A673 (cell line): ENCODE measurements around the gene NACC2. TPM values are rescaled to one million over a fixed set of nuclear protein-coding genes. Genes with fewer than 3 reads are reported as not detected.

Experiments used
- BruUV-seq: library from RNA; stranded (reverse); fragments of 400-500 nt; replicated peaks from 2 replicates; lab custom pipeline; 2021; lab: Mats Ljungman, UMichigan
- CTCF ChIA-PET: fragments of 300-600 bp; sonication (Branson Sonifier 250); formaldehyde crosslinking; loops from one replicate; lab custom pipeline; 2022; ENCODE audit warnings: antibody characterized with exemption; lab: Charles Lee
- POLR2A ChIA-PET: fragments of 300-600 bp; sonication (Branson Sonifier 250); formaldehyde crosslinking; loops from one replicate; lab custom pipeline; 2022; ENCODE audit warnings: antibody characterized with exemption; ENCODE audit not compliant: low non-redundant PET; lab: Charles Lee
- DNase-seq: peaks from one replicate; pipeline ENCODE4 v3.0.0-alpha.2; 2015; ENCODE audit warnings: low spot score
- H3K27ac ChIP-seq: fragments of 200-600 bp; sonication (generic); 2 replicates; pipeline ENCODE4 v1.5.1; 2016; ENCODE audit warnings: mixed run types, low read depth, mild to moderate bottlenecking, mixed read lengths, antibody characterized with exemption, low read length; ENCODE audit not compliant: poor library complexity, severe bottlenecking
- H3K27me3 ChIP-seq: fragments of 200-600 bp; sonication (generic); replicated peaks from 2 replicates; pipeline ENCODE4 v1.6.1; 2017; ENCODE audit warnings: mixed run types, low read depth, mild to moderate bottlenecking, mixed read lengths, antibody characterized with exemption, low read length; ENCODE audit not compliant: insufficient read depth, poor library complexity
- H3K36me3 ChIP-seq: fragments of 200-600 bp; sonication (generic); 2 replicates; pipeline ENCODE4 v1.6.1; 2016; ENCODE audit warnings: mixed run types, mild to moderate bottlenecking, mixed read lengths, antibody characterized with exemption, low read length; ENCODE audit not compliant: insufficient read depth, poor library complexity, severe bottlenecking
- H3K4me1 ChIP-seq: fragments of 200-600 bp; sonication (generic); 2 replicates; pipeline ENCODE4 v1.6.1; 2017; ENCODE audit warnings: mixed run types, mild to moderate bottlenecking, mixed read lengths, antibody characterized with exemption, low read length; ENCODE audit not compliant: insufficient read depth, poor library complexity, severe bottlenecking
- H3K4me3 ChIP-seq: fragments of 200-600 bp; sonication (generic); 2 replicates; pipeline ENCODE4 v1.5.1; 2016; ENCODE audit warnings: low read depth, mixed run types, mild to moderate bottlenecking, mixed read lengths, low read length; ENCODE audit not compliant: poor library complexity, severe bottlenecking
- H3K9me3 ChIP-seq: fragments of 200-600 bp; sonication (generic); 2 replicates; pipeline ENCODE4 v1.6.1; 2016; ENCODE audit warnings: mixed run types, low read depth, mild to moderate bottlenecking, mixed read lengths, antibody characterized with exemption, low read length; ENCODE audit not compliant: poor library complexity, severe bottlenecking
- EZH2 ChIP-seq: fragments of 200-600 bp; sonication (generic); IDR thresholded peaks from 2 replicates; pipeline ENCODE4 v1.6.1; 2017; ENCODE audit warnings: borderline replicate concordance, low read depth, mild to moderate bottlenecking, mixed read lengths, antibody characterized with exemption, low read length; ENCODE audit not compliant: poor library complexity, severe bottlenecking
- intact Hi-C: fragments of 100-400 bp; cut with micrococcal nuclease; formaldehyde crosslinking; loops from one replicate; pipeline ENCODE4 v1.10.0; 2022; ENCODE audit not compliant: unreplicated experiment
- total RNA-seq: library from RNA; stranded (reverse); gene quantifications from 2 replicates; pipeline ENCODE4 v1.2.3, GENCODE V29; 2021
- TF ChIP-seq, protein P1 (sequence below): fragments of 300-800, 200-600 bp; sonication (generic); conservative IDR thresholded peaks from 2 replicates; pipeline ENCODE4 v1.5.1; 2017; ENCODE audit warnings: low read depth, mild to moderate bottlenecking, antibody characterized with exemption, low read length, moderate library complexity, mixed read lengths

NACC2 gene
- total RNA-seq, 1 experiment from 2014 or later = 19.5 TPM

DNA sequence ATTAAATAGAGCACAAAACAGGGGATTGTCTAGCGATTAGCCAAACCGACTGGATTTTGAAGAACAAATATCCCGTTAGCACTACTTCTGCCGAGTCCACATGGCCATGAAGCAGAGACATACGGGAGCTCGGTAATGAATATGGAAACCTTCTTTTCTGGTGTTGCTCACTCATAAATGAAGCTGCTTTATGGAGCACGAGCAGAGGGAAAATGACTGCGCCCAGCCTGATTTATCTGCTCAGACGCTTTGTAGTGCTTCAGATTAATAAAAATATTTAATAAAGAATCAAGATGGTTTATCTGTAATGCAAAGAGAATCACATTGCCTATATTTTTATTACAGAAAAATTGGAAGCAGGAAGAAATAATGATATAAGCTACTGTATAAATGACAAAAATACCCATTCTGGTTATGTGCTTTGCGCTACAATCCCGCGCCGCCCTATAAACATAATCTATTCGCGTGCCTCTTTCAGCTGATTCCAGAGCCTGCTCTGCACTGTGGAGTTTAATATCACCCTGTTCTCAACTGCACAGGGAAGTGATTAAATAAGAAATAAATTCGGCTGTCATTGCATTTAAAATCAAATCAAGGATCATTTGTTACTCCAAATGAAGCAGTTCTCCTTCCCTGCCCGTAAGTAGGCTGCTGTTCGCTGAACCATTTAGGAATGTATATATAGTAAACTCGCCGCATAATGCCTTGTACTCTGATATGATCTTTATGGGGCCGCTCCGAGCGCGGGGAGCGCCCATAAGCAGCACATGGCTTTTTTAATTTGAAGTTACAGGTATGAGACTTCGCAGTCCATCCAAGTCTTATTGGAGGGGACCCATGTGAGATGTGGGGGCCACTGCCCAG is 111.6 kb downstream of the NACC2 start:
- DNase-seq = peak; percentile 41
- intact Hi-C loops = no loop called here
- no TSS peak for BruUV-seq
- H3K27ac ChIP-seq = peak overlapping the region; percentile 29
- H3K9me3 ChIP-seq = no peaks in the 10 kb centered on the region
- peaks cover 42% of the 10 kb centered on the region for H3K4me1 ChIP-seq
- ChIA-PET CTCF (no interaction called here), POLR2A (no interaction called here)
- TF ChIP-seq, protein P1, sequence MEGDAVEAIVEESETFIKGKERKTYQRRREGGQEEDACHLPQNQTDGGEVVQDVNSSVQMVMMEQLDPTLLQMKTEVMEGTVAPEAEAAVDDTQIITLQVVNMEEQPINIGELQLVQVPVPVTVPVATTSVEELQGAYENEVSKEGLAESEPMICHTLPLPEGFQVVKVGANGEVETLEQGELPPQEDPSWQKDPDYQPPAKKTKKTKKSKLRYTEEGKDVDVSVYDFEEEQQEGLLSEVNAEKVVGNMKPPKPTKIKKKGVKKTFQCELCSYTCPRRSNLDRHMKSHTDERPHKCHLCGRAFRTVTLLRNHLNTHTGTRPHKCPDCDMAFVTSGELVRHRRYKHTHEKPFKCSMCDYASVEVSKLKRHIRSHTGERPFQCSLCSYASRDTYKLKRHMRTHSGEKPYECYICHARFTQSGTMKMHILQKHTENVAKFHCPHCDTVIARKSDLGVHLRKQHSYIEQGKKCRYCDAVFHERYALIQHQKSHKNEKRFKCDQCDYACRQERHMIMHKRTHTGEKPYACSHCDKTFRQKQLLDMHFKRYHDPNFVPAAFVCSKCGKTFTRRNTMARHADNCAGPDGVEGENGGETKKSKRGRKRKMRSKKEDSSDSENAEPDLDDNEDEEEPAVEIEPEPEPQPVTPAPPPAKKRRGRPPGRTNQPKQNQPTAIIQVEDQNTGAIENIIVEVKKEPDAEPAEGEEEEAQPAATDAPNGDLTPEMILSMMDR = no peak
- no peak for TF ChIP-seq EZH2
- no peak overlapping the region for H3K4me3 ChIP-seq
- no peaks in the 10 kb centered on the region for H3K27me3 ChIP-seq
- no peaks in the 10 kb centered on the region for H3K36me3 ChIP-seq

DNA sequence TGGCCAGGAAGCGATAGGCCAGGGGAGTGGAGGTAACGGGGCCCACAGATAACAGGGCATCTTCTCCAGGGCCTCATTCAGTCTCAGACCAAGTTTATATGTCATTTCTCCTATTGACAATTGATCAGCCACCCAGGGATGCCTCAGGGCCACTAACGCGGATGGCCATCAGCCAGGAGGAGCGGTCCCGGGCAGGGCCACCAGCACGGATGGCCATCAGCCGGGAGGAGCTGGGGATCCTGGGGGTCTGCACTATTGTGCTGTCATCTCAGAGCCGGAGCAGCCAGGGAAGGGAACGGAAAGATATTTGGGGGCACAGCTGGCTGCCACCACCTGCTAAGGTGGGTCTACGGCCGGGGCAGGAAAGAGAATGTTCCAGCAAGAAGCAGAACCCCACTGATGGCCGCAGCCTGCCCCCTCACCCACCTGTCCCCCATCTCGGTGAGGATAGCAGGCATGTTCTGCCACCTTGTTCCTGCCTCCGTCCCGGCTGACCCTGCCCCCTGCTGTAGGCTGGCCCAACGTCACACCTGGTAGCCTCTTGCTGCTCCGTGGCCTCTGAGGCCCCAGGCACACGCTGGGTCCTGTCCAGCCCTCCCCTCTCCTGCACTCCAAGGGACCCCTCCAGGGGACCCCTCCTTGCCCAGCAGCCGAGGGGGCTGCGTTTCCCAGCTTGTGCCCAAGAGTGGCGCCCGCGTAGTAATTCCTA is 112.4 kb downstream of the NACC2 start:
- no peaks in the 10 kb centered on the region for H3K27me3 ChIP-seq
- POLR2A ChIA-PET = no interaction called here
- no peak overlapping the region for H3K4me3 ChIP-seq
- peak overlapping the region; percentile 29 for H3K27ac ChIP-seq
- H3K4me1 ChIP-seq = peaks cover 42% of the 10 kb centered on the region
- intact Hi-C loops = no loop called here
- no peak for DNase-seq
- no peaks in the 10 kb centered on the region for H3K9me3 ChIP-seq
- no TSS peak for BruUV-seq
- H3K36me3 ChIP-seq = no peaks in the 10 kb centered on the region
- CTCF ChIA-PET = no interaction called here
- TF ChIP-seq, protein P1 = no peak
- TF ChIP-seq EZH2 = no peak

DNA sequence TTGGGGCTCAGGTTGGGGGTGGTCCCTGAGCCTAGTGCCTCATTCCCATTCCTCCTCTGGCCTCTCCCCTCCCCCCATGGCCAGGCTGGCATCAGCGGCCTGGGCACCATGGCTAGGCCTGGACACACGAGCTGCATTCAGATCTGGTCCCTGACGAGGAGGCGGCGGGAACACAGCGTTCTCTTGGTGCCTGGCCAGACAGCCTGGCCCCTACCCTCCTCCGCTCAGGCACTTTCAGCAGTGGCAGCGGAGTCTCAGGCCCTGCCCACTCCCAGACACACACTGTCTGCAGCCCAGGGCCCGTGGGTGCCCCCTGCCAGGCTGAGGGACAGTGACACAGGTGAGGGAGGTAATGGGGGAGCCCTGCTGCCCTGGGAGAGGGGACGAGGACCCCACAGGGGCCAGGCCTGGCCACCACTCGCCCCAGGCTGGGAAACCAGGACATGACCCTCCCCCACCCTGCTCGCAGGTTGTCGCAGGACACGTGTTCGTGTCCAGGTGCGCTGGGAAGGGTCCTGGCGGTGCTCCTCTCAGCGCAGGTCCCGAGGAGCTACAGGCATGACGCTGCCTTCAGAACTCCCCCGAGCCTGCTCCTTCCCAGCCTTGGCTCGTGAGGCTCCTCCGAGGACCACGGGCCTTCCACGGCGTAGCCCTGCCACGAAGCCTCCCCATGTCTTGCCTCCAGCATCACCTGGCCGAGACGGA is 114.0 kb downstream of the NACC2 start:
- no TSS peak for BruUV-seq
- no peak overlapping the region for H3K4me3 ChIP-seq
- DNase-seq = no peak
- H3K27ac ChIP-seq = no peak overlapping the region
- no peaks in the 10 kb centered on the region for H3K9me3 ChIP-seq
- H3K27me3 ChIP-seq = no peaks in the 10 kb centered on the region
- TF ChIP-seq, protein P1 = no peak
- TF ChIP-seq EZH2 = no peak
- CTCF ChIA-PET = no interaction called here
- H3K36me3 ChIP-seq = no peaks in the 10 kb centered on the region
- POLR2A ChIA-PET = interaction anchor here (0.6 kb wide), 1 partner anchor 13 kb away, joined by 3 read pairs; no protein-coding TSS in a partner anchor
- intact Hi-C loops = no loop called here
- H3K4me1 ChIP-seq = peaks cover 56% of the 10 kb centered on the region
